ENCODE data around the gene ZSCAN29.
"Not testable (repeated sequence)": the region's sequence is repeated elsewhere in the genome, so short reads cannot be mapped to it uniquely, and the experiment has no call there.

ZSCAN29 gene

DNA sequence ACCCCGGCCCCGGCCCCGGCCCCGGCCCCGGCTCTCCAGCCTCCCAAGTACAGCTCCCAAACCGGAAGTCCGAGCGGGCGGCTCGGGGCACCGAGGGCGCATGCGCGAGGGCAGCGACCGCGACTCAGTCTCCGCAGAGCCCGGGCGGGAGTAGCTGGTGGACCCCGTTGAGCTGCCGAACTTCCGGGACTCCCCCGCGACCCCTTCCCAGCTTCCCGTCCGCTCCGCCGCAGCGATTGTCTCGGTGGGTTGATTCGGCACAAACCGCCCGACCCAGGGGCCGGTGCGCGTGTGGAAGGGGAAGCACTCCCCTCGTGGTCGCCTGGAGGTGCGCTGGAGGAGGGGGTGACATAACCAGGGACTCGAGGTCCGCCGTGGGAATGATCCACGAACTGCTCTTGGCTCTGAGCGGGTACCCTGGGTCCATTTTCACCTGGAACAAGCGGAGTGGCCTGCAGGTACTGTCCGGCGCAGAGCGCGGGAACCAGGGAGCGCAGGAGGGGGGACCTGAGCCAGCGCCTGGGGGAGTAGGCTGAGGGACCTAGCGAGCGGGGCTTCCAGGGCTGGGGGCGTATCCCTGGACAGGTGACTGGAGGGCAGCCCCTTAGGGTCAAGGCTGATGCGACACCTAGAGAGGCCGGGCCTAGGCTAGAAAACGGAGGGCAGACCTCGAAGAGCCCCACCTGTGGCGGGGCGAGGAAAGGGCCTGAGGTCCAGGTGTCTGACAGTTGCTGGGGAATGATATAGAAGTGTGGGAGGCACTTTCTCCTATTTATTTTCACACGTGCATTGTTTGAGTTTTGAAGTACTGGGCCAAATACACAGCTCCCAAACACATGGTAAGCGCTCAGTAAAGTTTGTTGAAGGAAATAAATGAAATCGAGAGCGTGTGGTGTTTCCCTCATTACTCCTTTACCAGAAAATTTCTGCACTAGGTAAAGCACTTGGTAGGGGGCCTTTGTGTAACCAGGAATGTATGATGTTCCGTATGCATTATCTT, at the start of gene ZSCAN29, which contains the start of gene TUBGCP4:
Gene ZSCAN29 (minus strand): TSS at position 69 of the 1,000 bp plus-strand sequence. CDS start 1,130 bp downstream, outside the sequence.
Gene TUBGCP4 (plus strand): TSS at position 127 of the 1,000 bp plus-strand sequence. CDS start 254 bp downstream, at position 381.
- DNase-seq = peak; percentile 61

DNA sequence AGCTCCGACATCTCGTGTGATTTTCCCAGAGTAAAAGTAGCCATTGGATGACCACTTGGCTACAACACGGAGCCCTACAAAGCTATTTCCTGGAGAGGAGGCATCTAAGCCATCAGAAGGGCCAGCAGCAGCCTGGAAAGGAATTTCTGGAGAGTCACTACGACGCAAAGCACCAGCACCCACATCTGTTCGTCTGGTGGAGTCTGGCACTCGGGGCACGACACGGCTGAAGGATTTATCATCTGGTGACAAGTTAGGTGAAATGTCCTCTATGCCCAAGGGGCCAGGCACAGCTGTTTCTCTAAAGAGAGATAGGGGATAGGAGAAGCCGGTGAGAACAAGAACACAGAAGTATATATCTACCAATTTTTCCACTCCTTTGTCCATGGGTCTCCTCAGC, 49.6 kb upstream of the ZSCAN29 start:
- no peak for DNase-seq

GRCh38 chr15:43414196-43414595, 43.4 kb upstream of the ZSCAN29 start:
- no peak for DNase-seq

- no peak for DNase-seq
Measured at GRCh38 chr15:43412096-43412495, 41.3 kb upstream of the ZSCAN29 start.

DNA sequence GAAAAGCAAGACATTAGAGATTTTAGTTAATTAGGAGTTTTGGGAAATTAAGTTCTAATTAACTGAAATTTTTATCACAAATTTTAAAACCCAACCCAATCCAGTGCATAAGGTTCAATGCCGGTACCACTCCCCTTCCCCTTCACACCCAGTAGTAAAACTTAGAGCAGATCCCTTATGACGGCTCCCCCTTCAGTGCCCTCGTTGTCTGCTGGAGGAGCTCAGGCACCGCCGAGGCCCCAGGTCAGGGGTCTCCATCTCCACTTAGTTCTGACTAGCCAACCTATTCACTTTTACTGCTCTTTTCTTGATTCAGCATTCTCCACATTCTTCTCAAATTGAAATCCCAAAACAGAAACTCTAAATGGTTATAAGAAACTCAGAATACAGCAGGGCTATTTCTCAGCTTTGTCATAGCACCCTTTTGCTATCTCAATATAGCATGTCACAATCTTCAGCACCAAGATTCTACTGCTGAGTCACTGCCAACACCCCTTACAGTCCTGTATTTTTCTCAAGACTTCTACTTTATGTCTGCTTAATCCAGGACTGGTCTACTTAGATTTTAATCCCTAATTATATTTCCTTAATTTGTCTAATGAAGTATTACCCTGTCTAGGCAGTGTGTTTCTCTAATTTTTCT, 39.9 kb upstream of the ZSCAN29 start:
- no peak for DNase-seq

- no peak for DNase-seq
Measured at GRCh38 chr15:43408789-43409188, 37.9 kb upstream of the ZSCAN29 start.

DNA sequence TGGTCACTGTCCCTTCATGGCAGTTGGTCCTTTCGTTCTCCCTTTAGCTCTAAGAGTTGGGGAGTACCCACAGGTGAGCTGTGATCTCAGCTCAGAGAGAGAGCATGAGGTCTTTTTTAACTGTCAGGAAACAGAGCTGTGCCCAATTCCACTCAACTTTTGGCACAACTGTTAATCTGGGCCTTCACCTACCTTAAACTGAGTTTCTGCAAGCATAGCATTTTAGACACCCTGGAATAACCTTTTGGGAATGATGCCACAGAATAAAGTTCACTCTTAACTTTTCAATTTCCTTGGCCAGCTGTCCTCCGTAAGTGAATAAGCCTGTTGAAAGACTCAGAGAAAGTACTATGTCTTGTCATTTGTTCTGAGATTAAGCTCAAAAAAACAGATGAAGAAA, 36.0 kb upstream of the ZSCAN29 start:
- no peak for DNase-seq

GRCh38 chr15:43406189-43406588, 35.3 kb upstream of the ZSCAN29 start:
- DNase-seq = no peak

DNA sequence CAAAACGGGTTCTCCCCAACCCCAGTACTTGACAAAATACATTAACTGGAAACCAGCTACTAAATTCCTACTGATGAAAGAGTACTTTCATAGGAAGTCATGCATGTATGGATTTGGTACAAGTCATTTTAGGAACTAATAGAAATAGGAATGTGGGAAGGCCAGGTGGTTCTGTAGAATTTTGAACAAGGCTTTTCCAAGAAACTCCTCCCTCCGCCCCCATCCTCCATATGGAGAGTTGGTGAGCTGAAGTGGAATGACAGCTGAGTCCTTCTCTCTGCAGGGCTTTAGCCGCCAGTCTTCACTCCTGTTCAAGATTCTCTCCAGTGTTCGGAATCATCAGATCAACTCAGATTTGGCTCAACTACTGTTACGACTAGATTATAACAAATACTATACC, 33.3 kb upstream of the ZSCAN29 start:
- DNase-seq = no peak

DNA sequence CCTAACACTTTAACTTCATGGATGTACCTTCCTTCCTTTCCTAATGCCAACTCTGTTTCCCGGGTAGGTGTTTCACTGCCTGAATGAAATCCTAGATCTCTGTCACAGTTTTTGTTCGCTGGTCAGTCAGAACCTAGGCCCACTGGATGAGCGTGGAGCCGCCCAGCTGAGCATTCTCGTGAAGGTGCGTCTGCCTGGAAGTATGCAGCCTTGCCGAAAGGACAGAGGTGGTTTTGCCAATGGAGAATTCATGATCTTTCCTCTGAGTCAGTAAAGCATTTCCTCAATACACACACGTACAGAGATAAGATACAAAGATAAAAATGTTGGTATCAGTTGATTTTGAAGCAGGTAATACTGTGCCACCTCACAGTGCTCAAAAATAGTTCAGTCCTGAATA, 32.8 kb upstream of the ZSCAN29 start:
- DNase-seq = no peak

DNA sequence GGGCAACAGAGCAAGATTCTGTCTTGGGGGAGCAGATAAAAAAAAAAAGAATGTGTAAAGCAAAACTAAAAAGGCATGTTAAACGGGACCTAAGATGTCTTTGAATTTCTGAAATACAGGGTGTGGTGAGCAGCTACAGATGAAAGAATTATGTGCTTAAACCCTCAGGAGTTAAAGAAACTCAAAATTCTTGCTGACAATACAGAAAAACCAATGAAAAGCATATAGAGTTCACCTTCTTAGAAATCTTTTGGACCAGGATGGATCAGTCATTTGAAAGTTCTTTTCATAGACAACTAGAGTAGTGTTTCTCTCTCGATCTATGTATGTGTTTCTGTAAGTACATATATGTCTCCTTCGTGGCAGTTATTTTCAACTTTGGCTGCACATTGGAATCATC, 31.4 kb upstream of the ZSCAN29 start:
- no peak for DNase-seq

DNA sequence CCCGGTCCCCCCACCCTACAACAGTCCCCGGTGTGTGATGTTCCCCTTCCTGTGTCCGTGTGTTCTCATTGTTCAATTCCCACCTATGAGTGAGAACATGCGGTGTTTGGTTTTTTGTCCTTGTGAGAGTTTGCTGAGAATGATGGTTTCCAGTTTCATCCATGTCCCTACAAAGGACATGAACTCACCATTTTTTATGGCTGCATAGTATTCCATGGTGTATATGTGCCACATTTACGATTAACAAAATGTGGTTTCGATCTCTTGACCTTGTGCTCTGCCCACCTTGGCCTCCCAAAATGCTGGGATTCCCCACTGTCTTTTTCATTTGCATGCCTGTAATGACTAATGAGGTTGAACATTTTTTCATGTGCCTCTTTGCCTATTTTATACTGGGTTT, 22.7 kb upstream of the ZSCAN29 start:
- DNase-seq = not testable (repeated sequence)

DNA sequence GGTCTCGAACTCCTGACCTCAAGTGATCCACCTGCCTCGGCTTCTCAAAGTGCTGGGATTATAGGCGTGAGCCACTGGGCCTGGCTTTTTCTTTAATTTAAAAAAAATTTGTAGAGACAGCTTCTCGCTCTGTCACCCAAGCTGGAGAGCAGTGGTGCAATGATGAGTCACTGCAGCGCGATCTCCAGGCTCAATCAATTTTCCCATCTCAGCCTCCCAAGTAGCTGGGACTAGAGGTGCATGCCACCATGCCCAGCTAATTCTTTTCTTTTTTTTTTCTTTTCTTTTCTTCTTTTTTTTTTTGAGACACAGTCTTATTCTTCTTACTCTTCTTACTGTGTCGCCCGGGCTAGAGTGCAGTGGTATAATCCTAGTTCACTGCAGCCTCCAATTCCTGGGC, 19.9 kb upstream of the ZSCAN29 start:
- DNase-seq = no peak

- no peak for DNase-seq
Measured at GRCh38 chr15:43383070-43383469, 12.2 kb upstream of the ZSCAN29 start.

DNA sequence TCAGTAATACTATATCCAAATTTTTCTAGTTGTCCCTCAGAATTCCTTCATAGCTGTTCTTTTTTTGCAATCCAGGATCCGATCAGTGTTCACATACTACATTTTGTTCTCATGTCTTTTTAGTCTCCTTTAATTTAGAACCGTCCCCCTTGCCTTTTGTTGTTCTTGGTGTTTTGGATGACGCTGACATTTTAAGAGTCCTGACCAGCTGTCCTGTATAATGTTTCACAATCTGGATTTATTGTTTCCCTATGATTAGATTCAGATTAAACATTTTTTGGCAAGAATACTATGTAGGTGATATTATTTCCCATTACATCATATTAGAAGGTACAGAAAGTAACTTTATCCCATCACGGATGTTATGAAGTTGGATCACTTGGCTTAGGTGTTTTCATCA, 11.5 kb upstream of the ZSCAN29 start:
- no peak for DNase-seq

DNA sequence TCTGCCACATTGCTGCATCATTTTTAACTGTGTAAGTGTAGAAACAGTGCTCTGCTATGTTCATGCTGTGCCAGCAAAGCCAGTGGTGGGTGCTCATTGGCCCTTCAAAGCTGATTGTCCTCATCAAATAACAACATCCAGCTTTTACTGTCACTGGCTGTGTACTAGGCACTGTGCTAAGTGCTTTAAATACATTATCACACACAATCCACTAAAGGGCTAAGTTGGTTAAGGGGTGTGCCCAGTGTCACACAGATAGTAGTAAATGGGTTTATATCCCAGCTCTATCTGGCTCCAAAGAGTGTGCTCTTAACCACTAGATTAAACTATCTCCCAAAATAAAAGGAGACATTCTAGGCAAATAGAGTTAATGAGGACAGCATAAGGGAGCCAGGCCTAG, 7.8 kb upstream of the ZSCAN29 start:
- no peak for DNase-seq

- DNase-seq = peak; percentile 54
Measured at GRCh38 chr15:43376017-43376705, 5.3 kb upstream of the ZSCAN29 start.

GRCh38 chr15:43370310-43370974, 401 bp downstream of the ZSCAN29 start:
- DNase-seq = no peak

DNA sequence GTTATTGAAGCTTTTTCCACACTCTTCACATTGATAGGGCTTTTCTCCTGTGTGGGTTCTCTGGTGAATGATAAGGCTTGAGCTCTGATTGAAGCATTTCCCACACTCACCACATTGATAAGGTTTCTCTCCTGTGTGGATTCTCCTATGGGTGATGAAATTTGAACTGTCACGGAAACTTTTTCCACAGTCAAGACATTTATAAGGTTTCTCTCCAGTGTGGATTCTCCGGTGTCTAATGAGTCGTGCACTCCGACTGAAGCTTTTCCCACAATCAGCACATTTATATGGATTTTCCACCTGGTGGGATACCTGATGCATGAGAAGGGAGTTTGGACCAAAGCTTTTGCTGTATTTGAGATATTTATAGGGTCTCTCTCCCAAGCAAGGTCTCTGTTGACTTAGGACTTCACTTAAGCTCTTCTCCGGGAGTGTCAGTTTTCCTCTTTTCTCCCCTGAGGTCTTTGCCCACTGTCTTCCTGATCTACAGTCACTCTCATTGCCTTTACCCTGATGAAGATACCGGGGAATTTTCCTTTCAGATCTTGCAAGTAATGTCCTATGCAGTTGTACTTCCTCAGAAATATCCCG, 9.4 kb downstream of the ZSCAN29 start:
- no peak for DNase-seq

GRCh38 chr15:43360821-43361220, 10.0 kb downstream of the ZSCAN29 start:
- DNase-seq = no peak

DNA sequence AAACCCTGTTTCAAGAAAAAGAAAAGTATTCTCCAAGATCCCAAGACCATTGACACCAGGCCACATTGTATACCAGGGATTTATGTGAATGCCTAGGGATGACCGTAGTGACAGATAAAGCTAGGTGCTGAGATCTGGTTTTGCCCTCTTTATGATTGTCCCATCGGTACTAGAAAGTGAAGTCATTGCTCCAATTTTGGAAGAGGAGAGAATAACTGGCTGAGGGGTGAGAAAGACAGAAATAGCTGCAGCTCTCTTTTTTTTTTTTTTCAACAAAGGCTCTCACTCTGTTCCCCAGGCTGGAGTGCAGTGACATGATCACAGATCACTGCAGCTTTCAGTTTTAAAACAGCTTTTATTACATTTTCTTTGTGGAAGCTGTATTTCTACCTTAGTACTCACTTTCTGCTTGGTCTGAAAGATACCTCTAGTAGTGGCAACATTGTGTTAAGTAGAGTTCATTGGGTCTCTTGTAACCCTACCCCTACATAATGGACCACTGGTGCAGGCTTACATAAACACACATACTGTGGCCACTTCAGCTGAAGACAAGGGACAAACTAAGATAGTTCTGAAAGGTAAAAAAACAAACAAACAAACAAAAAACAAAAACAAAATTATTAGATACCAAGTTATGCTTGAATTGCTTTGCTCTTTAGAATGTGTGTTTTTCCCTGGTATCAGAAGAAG, 18.0 kb downstream of the ZSCAN29 start:
- DNase-seq = no peak

DNA sequence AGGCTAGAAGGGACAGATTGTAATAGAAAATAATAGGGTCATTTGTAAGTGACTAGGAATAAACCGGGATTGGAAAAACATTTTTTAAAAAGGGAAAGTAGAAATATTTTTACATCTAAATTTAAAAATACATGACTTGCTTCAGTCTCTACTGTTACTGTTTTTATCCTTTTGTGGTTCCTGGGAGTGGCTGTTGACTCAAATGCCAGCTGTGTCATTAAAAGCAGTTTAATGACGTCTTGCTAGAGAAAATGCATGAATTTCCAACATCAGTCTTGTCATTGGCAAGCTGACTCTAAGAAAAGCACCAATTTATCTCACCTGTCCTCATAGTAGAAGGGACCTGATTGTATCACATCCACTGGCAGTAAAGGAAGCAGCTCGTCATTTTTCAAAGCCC, 23.7 kb downstream of the ZSCAN29 start:
- no peak for DNase-seq
